GM21423 (cell line): ENCODE measurements around the gene MRPL19.

Experiments used
- ATAC-seq: cut with Tn5 transposase; IDR thresholded peaks from one replicate; pipeline ENCODE4 v1.9.1; 2021; ENCODE audit warnings: mild to moderate bottlenecking, moderate library complexity; ENCODE audit not compliant: unreplicated experiment

The MRPL19 gene

GRCh38 chr2:75728614-75729419 lies 82.2 kb downstream of the MRPL19 start:
- no peak for ATAC-seq

DNA sequence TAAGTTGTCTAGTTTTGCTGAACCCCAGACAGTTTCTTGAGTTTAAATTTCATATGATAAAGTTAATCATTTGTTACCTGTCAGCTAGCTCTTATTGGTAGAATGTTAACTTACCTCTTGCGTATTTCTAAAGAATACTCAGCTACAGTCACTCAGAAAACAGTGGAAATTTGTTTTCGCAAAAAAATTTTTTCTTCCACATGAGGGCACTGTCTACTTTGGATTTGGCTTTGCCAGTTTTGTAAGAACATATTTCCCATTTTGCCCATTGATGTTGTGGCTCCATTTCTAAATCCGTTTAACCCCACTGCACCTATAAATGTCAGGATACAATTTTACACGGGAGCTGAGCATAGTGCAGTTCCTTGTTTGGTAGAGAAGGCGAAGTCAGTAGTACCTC lies 83.3 kb downstream of the MRPL19 start:
- ATAC-seq: no peak

DNA sequence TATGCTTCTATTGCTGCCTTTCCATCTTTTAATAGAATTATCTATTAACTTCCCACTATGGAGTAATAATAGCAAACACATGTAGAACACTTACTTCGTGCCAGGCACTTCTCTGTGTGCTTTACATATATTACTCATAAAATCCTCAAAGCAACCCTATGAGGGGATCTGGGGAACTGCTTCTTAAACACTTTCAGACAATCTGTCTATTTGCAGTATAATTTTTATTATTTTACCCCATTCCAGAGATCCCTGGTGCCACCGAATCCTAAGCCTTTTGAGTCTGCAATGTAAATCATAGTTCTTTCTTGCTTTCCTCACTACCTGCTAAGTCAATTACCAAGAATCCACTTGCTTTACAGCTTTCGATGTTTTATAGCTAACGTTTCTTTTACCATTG lies 89.7 kb downstream of the MRPL19 start:
- no peak for ATAC-seq

- no peak for ATAC-seq
Measured at GRCh38 chr2:75737961-75738360, 91.4 kb downstream of the MRPL19 start.
